DOHH2 (cell line): Measurements from ENCODE around the gene FOXP4.

Experiments
- EZH2phosphoT487 ChIP-seq: fragments of 200-600 bp; sonication (generic); IDR thresholded peaks from 2 replicates; pipeline ENCODE4 v1.6.1; 2017; ENCODE audit warnings: borderline replicate concordance, mild to moderate bottlenecking, antibody characterized with exemption, low read length, moderate library complexity, mixed read lengths
- TF ChIP-seq, protein P1 (sequence below): fragments of 200-600 bp; sonication (generic); IDR thresholded peaks from one replicate; pipeline ENCODE4 v1.5.1; 2014; ENCODE audit warnings: antibody characterized with exemption, mild to moderate bottlenecking, low read depth, low read length; ENCODE audit not compliant: poor library complexity, severe bottlenecking

DNA sequence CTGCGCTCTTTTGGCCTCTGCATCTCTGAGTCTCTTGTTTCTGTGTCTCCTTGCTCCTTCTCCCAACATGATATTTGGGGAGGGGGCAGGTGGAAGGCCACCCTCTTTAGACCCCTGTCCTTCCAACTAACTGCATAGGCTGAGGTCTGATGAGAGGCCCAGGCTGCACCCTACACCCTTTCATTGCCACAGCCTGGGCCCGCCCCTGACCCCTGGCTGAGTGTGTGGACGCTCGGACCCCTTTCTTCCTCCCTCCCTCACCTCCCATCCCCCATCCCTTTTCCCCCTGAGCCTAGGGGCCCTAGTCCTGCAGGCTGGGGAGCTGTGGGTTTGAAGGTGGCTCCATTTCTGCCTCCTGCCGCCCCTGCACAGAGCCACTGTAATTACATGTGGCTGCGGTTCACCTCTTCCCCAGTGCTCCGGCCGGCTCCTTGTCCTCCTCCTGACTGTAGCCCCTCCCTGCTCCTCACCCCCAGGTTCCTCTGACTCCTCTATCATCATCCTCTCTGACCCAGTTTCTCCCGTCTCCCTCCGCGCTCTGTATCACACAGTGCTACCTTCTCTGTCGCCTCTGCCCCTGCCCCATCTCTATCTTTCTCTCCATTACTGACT lies 98.9 kb downstream of the FOXP4 start:
- TF ChIP-seq, protein P1, sequence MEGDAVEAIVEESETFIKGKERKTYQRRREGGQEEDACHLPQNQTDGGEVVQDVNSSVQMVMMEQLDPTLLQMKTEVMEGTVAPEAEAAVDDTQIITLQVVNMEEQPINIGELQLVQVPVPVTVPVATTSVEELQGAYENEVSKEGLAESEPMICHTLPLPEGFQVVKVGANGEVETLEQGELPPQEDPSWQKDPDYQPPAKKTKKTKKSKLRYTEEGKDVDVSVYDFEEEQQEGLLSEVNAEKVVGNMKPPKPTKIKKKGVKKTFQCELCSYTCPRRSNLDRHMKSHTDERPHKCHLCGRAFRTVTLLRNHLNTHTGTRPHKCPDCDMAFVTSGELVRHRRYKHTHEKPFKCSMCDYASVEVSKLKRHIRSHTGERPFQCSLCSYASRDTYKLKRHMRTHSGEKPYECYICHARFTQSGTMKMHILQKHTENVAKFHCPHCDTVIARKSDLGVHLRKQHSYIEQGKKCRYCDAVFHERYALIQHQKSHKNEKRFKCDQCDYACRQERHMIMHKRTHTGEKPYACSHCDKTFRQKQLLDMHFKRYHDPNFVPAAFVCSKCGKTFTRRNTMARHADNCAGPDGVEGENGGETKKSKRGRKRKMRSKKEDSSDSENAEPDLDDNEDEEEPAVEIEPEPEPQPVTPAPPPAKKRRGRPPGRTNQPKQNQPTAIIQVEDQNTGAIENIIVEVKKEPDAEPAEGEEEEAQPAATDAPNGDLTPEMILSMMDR = no peak
- TF ChIP-seq EZH2phosphoT487 = no peak
